Glutamatergic neuron (in vitro differentiated cells): ENCODE data around the gene TTLL4. TPM values are rescaled to one million over a fixed set of nuclear protein-coding genes. Genes with fewer than 3 reads are reported as not detected.

Experiments used
- DNase-seq: peaks from one replicate; pipeline ENCODE4 v3.0.0; 2022
- H3K27ac Mint-ChIP-seq: one replicate; pipeline ENCODE4 v1.8.0; 2020; ENCODE audit warnings: mild to moderate bottlenecking, mixed read lengths, inconsistent platforms; ENCODE audit not compliant: unreplicated experiment
- H3K27me3 Mint-ChIP-seq: one replicate; pipeline ENCODE4 v1.8.0; 2020; ENCODE audit warnings: mild to moderate bottlenecking, moderate library complexity, mixed read lengths, inconsistent platforms; ENCODE audit not compliant: unreplicated experiment
- H3K36me3 Mint-ChIP-seq: one replicate; pipeline ENCODE4 v1.8.0; 2020; ENCODE audit warnings: mild to moderate bottlenecking, mixed read lengths, inconsistent platforms; ENCODE audit not compliant: unreplicated experiment
- H3K4me1 Mint-ChIP-seq: one replicate; pipeline ENCODE4 v1.8.0; 2020; ENCODE audit warnings: mild to moderate bottlenecking, low read depth, mixed read lengths, inconsistent platforms; ENCODE audit not compliant: unreplicated experiment
- H3K4me3 Mint-ChIP-seq: one replicate; pipeline ENCODE4 v1.8.0; 2020; ENCODE audit warnings: mild to moderate bottlenecking, mixed read lengths, inconsistent platforms; ENCODE audit not compliant: unreplicated experiment
- H3K9me3 Mint-ChIP-seq: one replicate; pipeline ENCODE4 v1.8.0; 2020; ENCODE audit warnings: mild to moderate bottlenecking, moderate library complexity, mixed read lengths, inconsistent platforms; ENCODE audit not compliant: unreplicated experiment
- total RNA-seq: library from RNA; stranded (reverse); fragmentation: NEBNext Ultra II Directional; extraction: Animal tissue kit (Norgen Biotek cat#: 25700); gene quantifications from one replicate; pipeline ENCODE4 v1.2.1, GENCODE V29; 2021; ENCODE audit not compliant: unreplicated experiment
- TF ChIP-seq, protein P1 (sequence below): fragments of 200-600 bp; sonication (generic); IDR thresholded peaks from one replicate; pipeline ENCODE4 v1.5.0; 2021; ENCODE audit not compliant: partially characterized antibody, unreplicated experiment

TTLL4 gene
- total RNA-seq, 1 donor from 2014 or later, result 27.9 TPM

- H3K4me3 Mint-ChIP-seq, result no peak overlapping the region
- H3K27ac Mint-ChIP-seq, result no peak overlapping the region
- no peaks in the 10 kb centered on the region for H3K4me1 Mint-ChIP-seq
- H3K27me3 Mint-ChIP-seq, result peaks cover 5% of the 10 kb centered on the region
- TF ChIP-seq, protein P1, sequence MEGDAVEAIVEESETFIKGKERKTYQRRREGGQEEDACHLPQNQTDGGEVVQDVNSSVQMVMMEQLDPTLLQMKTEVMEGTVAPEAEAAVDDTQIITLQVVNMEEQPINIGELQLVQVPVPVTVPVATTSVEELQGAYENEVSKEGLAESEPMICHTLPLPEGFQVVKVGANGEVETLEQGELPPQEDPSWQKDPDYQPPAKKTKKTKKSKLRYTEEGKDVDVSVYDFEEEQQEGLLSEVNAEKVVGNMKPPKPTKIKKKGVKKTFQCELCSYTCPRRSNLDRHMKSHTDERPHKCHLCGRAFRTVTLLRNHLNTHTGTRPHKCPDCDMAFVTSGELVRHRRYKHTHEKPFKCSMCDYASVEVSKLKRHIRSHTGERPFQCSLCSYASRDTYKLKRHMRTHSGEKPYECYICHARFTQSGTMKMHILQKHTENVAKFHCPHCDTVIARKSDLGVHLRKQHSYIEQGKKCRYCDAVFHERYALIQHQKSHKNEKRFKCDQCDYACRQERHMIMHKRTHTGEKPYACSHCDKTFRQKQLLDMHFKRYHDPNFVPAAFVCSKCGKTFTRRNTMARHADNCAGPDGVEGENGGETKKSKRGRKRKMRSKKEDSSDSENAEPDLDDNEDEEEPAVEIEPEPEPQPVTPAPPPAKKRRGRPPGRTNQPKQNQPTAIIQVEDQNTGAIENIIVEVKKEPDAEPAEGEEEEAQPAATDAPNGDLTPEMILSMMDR, result no peak
- no peak for DNase-seq
- peaks cover 11% of the 10 kb centered on the region for H3K36me3 Mint-ChIP-seq
- H3K9me3 Mint-ChIP-seq, result peaks cover 12% of the 10 kb centered on the region
These were observed 63.2 kb downstream of the TTLL4 start for GRCh38 chr2:218773881-218774280.

- TF ChIP-seq, protein P1, result no peak
- no peak overlapping the region for H3K27ac Mint-ChIP-seq
- peaks cover 10% of the 10 kb centered on the region for H3K27me3 Mint-ChIP-seq
- peaks cover 2% of the 10 kb centered on the region for H3K4me1 Mint-ChIP-seq
- H3K36me3 Mint-ChIP-seq, result peaks cover 11% of the 10 kb centered on the region
- peaks cover 12% of the 10 kb centered on the region for H3K9me3 Mint-ChIP-seq
- H3K4me3 Mint-ChIP-seq, result no peak overlapping the region
- no peak for DNase-seq
These were observed 65.9 kb downstream of the TTLL4 start for GRCh38 chr2:218776488-218776887.

DNA sequence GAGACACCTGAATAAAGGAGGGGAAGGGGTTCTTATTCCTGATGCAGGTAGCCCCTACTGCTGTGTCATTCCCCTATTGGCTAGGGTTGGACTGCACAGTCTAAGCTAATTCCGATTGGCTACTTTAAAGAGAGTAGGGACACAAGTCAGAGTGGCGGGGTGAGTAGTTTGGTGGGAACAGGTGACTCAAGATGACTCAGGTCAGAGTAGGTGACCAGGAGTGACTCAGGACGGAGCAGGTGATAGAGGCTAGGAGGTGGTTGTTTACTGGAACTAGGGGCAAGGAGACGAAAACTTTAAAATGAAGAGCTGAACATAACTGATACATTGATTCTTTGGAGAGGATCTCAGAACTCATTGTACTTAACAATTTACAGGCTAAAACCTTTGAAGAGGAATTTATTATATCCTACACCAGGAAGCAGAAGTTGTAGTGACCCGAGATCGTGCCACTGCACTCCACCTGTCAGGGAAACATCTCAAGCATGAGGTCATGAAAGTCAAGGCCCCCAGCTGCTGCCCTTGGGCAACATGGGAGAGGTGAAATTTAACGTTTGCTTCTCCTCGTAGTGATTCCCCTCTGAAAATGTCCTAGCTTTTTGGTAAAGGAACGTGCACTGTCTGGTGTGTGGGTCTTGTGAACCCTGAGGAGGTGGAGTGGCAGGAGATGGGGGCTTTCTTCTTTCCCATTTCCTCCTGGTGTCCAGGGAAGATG is 66.8 kb downstream of the TTLL4 start:
- no peak for DNase-seq
- Mint-ChIP-seq H3K27ac (no peak overlapping the region), H3K4me1 (peaks cover 2% of the 10 kb centered on the region), H3K36me3 (peaks cover 11% of the 10 kb centered on the region), H3K4me3 (no peak overlapping the region), H3K27me3 (peaks cover 8% of the 10 kb centered on the region), H3K9me3 (peaks cover 12% of the 10 kb centered on the region)
- TF ChIP-seq, protein P1, result no peak

GRCh38 chr2:218780046-218780445 is 69.4 kb downstream of the TTLL4 start:
- Mint-ChIP-seq H3K4me1 (peaks cover 2% of the 10 kb centered on the region), H3K27ac (no peak overlapping the region), H3K36me3 (peaks cover 15% of the 10 kb centered on the region), H3K4me3 (no peak overlapping the region), H3K27me3 (peaks cover 13% of the 10 kb centered on the region), H3K9me3 (peaks cover 9% of the 10 kb centered on the region)
- no peak for DNase-seq
- TF ChIP-seq, protein P1, result no peak

GRCh38 chr2:218780851-218781690 is 70.4 kb downstream of the TTLL4 start:
- Mint-ChIP-seq H3K27me3 (peaks cover 13% of the 10 kb centered on the region), H3K27ac (no peak overlapping the region), H3K36me3 (peaks cover 13% of the 10 kb centered on the region), H3K4me1 (peaks cover 2% of the 10 kb centered on the region), H3K4me3 (peak overlapping the region; percentile 81), H3K9me3 (peaks cover 8% of the 10 kb centered on the region)
- TF ChIP-seq, protein P1, result no peak
- no peak for DNase-seq
